ENCODE measurements around the gene TNFRSF19. TPM values are rescaled to one million over a fixed set of nuclear protein-coding genes. Genes with fewer than 3 reads are reported as not detected.

Gene TNFRSF19
- polyA plus RNA-seq, 12 donors, result 15.7 to 126 (median 22.0) TPM; not detected in 1

GRCh38 chr13:23679220-23679619, 109.0 kb downstream of the TNFRSF19 start:
- no peak for DNase-seq

GRCh38 chr13:23680845-23681669, 110.8 kb downstream of the TNFRSF19 start:
- no peak for DNase-seq

- DNase-seq, result no peak
Observed at GRCh38 chr13:23683084-23683483, 112.9 kb downstream of the TNFRSF19 start.

GRCh38 chr13:23684647-23685046, 114.4 kb downstream of the TNFRSF19 start:
- DNase-seq, result no peak

GRCh38 chr13:23685416-23685815, 115.2 kb downstream of the TNFRSF19 start:
- no peak for DNase-seq

GRCh38 chr13:23686948-23687347, 116.7 kb downstream of the TNFRSF19 start:
- no peak for DNase-seq

- no peak for DNase-seq
Observed at GRCh38 chr13:23687614-23688013, 117.4 kb downstream of the TNFRSF19 start.

GRCh38 chr13:23688336-23688735, 118.1 kb downstream of the TNFRSF19 start:
- DNase-seq, result no peak

GRCh38 chr13:23690668-23691067, 120.5 kb downstream of the TNFRSF19 start:
- no peak for DNase-seq

- no peak for DNase-seq
Observed at GRCh38 chr13:23692816-23693215, 122.6 kb downstream of the TNFRSF19 start.

GRCh38 chr13:23695196-23695595, 125.0 kb downstream of the TNFRSF19 start:
- no peak for DNase-seq

GRCh38 chr13:23695711-23696464, 125.7 kb downstream of the TNFRSF19 start:
- no peak for DNase-seq

- no peak for DNase-seq
Observed at GRCh38 chr13:23696610-23697009, 126.4 kb downstream of the TNFRSF19 start.

GRCh38 chr13:23697772-23698313, 127.6 kb downstream of the TNFRSF19 start:
- DNase-seq, result no peak

- no peak for DNase-seq
Observed at GRCh38 chr13:23699271-23699670, 129.1 kb downstream of the TNFRSF19 start.

- DNase-seq, result no peak
Observed at GRCh38 chr13:23701186-23701585, 131.0 kb downstream of the TNFRSF19 start.

GRCh38 chr13:23701636-23702035, 131.4 kb downstream of the TNFRSF19 start:
- DNase-seq, result peak; percentile 77

GRCh38 chr13:23703246-23703860, 133.1 kb downstream of the TNFRSF19 start:
- no peak for DNase-seq

GRCh38 chr13:23705583-23705982, 135.4 kb downstream of the TNFRSF19 start:
- DNase-seq, result no peak

GRCh38 chr13:23707674-23708073, 137.5 kb downstream of the TNFRSF19 start:
- no peak for DNase-seq

- DNase-seq, result no peak
Observed at GRCh38 chr13:23709536-23709935, 139.3 kb downstream of the TNFRSF19 start.

GRCh38 chr13:23710366-23710765, 140.2 kb downstream of the TNFRSF19 start:
- no peak for DNase-seq

Measured in muscle of arm (tissue), 12 donors.